HG03460 (cell line): Measurements from ENCODE around the gene BCL11B.

Experiments used
- ATAC-seq: cut with Tn5 transposase; IDR thresholded peaks from one replicate; pipeline ENCODE4 v1.9.1; 2021; ENCODE audit not compliant: unreplicated experiment

Gene BCL11B

DNA sequence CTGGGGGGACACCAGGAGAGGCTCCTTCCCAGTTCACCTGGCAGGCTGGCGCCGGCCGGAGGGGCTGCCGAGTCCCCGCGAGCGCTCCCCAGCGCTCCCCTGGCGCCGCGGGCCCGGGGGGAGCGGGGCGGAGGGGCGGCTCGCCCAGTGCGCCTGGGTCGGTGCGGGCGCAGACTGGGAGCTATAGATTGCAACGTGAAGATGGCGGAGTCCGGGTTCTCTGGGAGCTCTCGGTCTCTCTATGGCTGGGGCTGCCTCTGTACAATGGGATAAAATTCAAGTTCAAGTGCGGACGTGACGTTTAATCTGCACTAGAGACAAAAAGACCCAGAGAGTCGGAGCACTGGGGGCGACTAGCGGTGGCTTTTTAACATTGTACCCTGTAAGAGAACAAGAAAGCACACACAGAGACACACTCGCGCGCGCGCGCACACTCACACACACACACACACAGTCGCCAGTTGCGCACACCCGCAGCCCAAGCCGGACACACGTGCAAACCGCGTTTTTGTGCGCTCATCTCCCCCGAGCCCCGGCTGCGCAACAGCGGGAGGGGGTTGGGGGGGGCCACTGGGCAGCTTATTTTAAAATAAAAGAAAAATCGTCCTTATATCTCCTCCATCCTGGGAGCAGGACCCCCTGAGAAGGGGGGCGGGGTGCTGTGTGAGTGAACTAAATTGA, at the start of gene BCL11B:
Gene BCL11B, minus strand, starts transcription at position 247 of the 681 bp plus-strand sequence. CDS start 979 bp downstream, outside the sequence.
- peak; percentile 58 for ATAC-seq

DNA sequence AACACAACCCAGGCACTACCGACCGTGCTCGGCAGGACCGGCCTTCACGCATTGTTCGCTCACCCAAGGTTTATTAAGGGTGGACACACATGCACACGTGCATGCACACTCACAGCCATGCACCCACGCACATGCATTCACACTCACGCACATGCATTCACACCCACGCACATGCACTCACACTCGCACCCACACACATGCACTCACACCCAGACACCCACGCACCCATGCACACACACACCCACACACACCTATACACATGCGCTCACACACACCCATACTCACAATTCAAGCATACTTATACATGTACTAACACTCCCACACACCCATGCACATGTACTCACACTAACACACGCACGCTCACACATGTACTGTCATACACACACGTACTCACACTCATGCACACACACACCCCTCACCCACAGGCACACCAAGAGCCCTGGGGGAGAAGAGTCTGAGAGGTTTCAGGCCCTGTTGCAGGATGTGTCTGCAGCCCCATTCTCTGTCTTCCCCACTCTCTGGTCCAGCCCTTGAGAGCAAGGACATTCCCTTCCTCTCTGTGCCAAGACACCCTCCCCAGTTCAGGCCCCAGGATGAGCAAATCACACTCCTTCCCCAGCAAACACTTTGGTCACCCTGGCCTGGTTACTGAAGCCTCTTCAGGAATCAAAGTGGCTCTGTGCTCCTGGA, 49.4 kb upstream of the BCL11B start:
- no peak for ATAC-seq

- no peak for ATAC-seq
Measured at GRCh38 chr14:99320621-99321235, 48.7 kb upstream of the BCL11B start.

GRCh38 chr14:99320105-99320572, 48.1 kb upstream of the BCL11B start:
- peak; percentile 65 for ATAC-seq

DNA sequence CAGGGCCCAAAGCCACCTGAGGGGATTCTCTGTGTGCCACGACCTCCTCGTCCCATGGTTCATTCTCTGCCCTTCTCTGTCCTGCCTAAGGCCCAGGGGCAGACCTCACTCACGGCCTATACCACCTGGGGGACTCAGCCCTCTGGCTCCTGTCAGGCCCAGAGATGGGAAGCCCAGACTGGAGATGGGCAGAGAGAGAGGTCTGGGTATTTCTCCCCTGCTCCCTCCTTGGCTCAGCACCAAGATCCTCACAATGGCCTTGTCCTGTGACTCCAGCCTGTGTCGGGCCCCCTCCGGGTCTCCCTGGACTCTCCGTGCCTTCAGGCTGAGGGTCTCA, 46.9 kb upstream of the BCL11B start:
- no peak for ATAC-seq

DNA sequence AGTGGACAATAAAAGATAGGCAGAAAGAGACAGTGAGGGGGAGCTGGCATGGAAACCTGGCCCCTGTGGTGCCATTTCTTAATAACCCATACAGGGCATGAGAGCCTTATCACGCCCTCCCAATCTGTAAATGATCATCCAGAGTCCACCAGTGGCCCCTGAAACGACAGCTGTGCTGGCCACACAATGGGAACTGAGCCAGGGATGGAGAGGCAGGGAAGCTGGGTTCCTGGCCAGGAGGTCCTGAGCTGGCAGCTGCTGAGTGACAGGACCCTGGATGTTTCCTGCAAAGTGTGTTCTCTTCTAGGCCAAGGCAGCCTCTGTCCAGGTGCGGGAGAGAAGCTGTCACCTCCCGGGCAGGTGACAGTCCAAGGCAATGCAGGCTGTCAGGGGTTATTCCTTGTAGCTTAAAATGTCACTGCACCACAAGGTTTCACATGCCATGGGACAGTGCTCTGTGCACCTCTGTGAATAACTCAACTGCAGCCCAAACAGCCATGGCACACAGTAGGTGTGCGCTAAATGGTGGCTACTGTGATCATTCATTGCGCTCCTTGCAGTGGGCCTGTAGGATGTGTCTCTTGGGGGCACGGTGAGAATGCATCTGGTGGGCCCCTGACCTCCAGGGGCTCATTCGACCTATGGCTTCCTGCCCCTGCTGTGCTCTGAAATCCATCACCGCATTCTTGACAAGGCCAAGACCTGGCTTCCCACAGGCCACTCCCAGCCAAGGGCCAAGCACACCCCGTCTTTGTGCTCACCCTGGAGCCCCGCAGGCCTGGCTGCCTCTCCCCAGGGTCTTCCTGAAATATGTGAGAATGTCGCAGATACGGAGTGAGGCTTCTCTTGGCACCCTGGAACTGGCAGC, 46.3 kb upstream of the BCL11B start:
- ATAC-seq = no peak

GRCh38 chr14:99317231-99318090, 45.5 kb upstream of the BCL11B start:
- no peak for ATAC-seq

DNA sequence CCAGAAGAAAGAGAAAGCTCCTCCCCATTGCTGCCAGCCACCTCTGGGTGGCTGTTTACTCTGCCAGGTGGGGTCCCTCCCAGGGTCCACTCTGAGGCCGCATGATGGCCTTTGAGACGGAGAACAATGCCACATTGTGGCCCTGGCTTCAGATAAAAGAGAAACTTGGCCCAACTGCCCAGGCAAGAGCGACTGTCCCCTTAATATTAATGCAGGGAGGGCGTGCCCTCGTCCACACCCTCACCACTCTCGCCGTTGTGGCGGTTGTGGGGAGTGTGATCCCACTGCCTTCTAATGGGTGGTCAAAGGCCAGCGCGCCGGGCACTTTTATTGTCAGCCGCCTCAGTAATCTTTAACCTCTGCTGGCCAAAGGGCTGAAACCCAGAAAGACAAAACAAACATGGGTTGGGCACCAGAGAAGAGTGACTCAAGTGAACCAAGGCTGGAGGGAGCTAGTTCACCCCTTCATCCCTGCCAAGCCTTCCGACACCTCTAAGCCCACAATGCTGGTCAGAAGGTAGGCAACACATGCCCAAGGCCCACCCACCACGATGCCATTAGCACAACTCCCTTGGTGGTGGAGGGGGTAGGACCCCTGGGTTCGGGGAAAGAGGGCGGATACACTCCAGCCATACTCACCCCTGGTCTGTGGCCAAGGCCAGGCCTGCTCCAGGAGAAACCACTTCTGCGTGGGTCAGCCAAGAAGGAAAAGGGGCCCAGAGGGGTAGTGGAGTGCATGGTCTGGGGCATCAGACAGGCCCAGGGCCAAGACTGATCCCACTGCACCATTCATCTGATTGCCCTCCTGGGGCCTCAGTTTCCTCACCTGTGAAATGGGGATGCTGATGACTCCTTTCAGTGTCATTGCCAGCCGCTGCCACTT, 44.5 kb upstream of the BCL11B start:
- ATAC-seq = no peak

DNA sequence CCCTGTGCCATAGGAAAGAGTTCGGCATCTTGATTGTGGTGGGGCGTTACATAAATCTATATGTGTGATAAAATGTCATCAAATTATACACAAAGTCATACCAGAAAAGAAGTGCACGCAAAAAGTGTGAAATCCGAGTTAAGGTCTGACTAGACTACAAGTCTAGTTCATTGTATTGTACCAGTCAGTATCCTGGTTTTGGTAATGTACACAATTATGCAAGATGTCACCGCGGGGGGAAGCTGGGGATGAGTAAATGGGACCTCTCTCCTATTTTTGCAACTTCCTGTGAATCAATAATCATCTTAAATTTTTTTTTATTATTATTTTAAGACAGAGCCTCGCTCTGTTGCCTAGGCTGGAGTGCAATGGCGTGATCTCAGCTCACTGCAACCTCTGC, 43.2 kb upstream of the BCL11B start:
- ATAC-seq = no peak

DNA sequence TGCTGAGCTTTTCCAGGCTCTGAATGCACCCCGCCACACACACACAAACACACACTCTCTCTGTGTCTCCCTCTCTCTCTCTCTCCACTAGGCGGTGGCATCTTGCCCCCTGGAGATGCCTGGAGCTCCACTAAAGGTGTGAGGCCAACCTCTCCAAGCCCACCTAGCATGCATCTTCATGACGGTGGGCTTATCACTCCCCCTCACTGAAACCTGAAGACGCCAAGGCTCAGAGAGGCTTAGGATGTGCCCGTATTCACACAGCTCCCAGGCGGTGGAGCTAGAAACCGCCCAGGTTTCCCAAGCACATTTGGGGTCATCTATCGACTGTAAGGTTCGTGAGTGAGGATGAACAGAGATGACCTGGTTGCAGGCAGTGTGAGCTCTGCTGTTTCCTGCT, 42.6 kb upstream of the BCL11B start:
- ATAC-seq = no peak

DNA sequence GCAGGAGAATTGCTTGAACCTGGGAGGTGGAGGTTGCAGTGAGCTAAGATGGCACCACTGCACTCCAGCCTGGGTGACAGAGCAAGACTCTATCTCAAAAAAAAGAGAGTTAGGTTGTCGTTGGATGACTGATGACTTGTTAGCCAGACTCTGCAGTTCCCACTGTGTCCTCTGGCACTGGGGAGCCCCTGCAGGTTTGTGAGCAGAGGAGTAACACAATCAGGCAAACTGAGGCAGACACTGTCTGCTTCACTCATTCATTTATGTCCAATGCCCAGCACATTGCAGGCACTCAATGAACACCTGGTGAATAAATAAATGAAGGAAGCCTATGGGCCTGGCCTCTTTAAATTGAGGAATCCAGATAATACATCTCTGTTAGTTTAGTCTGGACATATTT, 41.2 kb upstream of the BCL11B start:
- ATAC-seq = no peak

- ATAC-seq = no peak
Measured at GRCh38 chr14:99312106-99312505, 40.1 kb upstream of the BCL11B start.

- no peak for ATAC-seq
Measured at GRCh38 chr14:99309220-99309766, 37.3 kb upstream of the BCL11B start.

- ATAC-seq = no peak
Measured at GRCh38 chr14:99304208-99304607, 32.2 kb upstream of the BCL11B start.

GRCh38 chr14:99300190-99300589, 28.2 kb upstream of the BCL11B start:
- no peak for ATAC-seq

DNA sequence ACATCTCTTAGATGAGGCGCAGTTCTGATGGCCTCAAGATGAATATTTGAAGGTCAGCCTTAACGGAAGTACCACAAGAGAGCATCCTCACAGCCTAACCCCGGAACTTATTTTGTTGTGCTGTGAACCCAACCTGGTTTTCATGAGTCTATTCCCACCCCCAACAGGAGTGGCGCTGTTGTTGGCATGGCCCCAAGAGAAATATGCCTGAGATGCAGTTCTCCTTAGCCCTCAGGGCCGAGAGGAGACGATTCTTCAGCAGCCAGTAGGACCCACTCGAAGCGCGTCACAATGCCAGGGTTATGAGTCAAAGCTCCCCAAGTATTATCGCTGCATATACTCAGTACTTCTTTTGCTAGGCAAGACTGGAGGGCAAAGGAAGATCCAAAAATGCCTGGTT, 24.5 kb upstream of the BCL11B start:
- no peak for ATAC-seq

DNA sequence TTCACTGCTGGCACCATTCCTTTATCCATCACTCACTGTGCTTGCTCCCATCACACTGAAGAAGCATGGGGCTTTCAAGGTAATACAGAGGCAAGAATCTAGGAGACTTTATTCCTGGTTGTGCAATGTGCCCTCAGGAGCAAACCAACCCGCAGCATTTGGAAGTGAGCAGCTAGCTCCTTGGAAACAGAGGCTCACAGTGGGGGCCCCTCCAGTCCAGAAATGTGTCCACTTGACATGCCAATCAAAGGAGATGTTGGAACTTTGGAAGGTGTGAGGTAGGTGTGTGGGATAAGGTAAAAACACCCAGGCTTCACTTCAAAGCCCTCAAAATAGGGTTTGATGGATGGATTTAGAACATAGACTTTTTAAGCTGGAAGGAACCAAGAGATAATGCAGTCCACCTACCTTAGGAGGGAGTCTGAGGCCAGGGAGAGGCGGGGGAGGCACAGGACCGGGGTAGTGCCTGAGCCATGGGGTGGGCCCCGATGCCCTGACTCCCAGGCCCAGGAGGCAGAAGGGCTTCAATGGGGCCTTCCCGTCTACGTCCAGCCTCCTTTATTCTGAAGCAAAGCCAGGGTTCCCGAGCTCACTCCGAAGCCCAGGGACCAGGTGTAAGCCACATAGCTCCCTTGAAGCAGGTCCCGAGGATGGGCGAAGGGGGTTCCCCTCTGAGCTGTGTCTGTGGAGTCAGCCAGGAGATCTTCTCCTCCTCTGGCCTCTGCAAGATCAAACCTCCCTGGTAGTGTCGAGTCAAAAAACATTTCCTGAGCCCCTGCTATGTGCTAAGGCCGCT, 17.6 kb upstream of the BCL11B start:
- ATAC-seq = no peak

DNA sequence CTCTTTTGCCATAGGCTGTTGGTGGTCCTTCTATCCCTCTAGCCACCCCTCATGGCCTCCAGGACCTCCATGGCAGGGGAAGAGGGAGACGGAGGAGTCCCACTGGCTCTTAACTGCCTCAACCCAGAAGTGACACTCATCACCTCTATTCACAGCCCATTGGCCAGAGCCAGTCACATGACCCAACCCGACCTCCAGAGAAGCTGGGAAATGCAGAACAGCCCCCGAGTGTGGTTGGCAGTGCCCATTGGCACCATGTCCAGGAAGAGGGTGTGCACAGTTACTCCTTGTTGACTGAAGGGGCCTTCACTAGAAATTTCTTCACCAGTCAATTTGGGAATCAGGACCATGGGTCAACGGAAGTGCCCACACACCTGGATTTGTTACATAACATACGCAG, 17.0 kb upstream of the BCL11B start:
- no peak for ATAC-seq
